Hematopoietic multipotent progenitor cell treated with erythropoietin and hydrocortisone succinate and interleukin-3 and kit ligand, for 6 days (in vitro differentiated cells): ENCODE data around the gene ZC3H6.
"Not testable (repeated sequence)": the region's sequence is repeated elsewhere in the genome, so short reads cannot be mapped to it uniquely, and the experiment has no call there.

Experiments
- DNase-seq: peaks from one replicate; pipeline ENCODE4 v3.0.0-alpha.2; 2015

ZC3H6 gene

DNA sequence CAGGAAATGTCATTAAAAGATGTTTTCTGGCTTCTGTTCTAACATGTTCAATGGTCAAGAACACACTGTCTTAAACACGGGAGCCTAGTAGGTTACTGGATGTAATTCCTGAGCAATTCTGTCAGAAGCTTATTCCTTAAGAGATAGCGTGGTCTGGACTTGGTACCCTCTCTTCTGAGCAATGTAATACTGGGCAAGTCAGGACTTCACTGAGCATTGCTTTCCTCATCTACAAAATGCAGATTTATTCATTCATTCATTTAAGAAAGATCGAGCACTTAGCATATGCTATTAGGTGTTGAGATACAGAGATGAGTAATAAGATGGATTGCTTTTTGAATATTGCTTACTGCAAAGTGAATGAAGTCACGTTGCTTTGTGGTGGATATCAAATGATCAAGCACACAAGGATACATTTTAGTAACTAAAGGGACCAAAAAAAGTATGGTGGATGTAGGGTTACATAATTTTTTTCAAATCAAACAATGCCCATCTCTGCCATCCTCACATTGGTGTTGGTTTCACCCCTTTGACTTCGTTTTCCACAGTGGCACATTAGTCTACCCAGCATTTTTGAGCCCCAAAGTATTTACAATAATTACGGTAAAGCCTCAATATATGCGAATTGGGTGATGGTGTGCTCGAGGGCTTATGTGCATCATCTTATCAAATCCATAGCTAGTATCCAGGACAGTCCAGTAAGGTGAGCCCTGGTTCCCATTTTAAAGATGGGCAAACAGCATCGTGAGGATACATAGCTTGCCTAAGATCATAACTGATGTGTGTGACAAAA, 65.3 kb downstream of the ZC3H6 start:
- DNase-seq: no peak

DNA sequence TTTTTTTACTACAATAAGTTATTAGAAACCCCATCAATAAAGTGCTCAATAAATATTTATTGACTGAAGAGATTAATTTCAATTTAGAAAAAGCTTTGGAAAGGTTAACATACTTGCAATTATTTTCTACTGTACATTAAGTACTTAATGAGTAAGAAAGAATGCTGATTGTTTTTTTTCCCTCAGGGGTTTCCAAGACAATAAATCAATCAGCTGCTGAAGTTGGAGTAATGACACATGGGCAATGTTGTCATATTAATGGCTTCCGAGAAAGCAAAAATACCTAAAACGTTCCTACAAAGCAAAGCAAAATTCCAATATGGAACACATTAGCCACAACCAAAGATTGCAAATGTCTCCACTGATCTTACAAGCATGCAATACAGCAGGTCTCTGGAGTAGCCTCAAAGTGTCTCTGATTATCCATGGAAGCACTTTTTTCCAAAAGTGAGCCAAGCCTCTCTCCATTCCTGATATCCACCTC, 66.7 kb downstream of the ZC3H6 start:
- DNase-seq: no peak

DNA sequence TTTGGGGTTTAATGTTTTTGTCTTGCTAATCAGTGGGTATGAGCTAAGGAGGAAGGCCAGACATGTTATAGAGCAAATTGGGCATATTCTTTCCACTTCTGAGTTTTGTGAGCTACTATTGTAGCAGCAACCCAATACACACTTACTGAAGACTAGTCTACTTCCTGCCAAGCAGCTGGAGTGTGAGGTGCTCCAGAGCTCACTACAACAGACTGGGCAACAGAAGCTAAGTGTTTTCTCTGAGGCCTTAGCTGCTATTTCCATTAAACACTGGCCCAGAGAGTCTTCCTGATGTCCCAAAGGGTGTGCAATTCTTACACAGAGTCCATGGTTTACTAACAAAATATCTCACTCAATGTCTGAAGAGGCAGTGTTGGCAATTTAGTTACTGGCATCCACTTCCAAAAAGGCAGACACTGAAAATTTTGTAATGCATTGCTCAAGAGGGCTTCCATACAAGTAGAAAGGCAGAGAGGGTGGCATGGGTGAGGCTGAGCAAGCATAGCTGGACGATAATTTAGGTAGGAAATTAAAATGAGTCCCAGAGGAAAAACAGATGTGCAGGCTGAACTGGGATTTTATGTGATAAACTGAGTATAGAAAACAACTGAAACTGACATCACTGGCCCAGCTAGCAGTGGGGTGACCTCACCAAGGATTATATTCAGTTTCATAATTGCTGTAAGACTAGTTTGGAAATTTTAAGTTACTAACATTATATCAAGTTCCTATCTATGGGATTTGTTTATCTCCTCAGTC, 68.6 kb downstream of the ZC3H6 start:
- no peak for DNase-seq

DNA sequence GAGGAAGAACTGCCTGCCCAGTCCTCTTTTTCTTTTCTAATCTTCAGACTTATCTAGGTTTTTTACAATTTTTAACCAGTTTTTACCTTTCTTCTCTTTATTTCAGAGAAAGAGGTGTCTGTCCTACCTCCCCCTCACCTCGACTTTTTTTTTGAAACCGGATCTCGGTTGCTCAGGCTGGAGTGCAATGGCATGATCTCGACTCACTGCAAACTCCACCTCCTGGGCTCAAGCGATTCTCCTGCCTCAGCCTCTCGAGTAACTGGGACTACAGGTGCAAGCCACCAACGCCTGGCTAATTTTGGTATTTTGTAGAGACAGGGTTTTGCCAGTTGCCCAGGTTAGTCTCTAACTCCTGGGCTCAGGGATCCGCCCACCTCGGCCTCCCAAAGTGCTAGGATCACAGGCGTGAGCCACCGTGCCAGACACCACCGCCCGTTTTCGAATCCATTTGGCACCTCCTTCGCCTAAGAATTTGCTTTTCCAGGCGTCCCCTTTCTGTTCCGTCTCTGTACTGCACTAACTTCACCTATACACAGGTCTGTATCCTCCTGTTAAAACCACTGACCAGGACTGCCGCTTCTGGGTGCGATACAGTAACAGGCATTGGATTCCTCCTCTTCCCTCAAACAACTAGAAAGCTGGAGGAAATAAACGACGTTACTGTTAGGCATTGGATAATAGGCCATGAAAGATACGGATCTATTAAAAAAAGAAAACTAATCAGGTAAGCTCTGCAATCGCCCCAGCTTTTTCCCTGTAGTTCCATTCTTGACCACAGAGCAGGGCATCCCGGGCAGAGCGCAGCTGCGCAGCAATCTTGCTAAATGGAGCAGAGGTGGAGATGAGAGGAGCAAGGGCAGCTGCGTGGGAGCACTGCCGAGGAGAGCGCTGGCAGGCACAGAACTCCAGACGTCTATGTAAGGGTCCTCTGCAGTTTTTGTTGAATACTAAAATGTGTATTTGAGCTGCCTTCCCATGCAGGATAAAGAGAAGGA, 69.9 kb downstream of the ZC3H6 start:
- DNase-seq: no peak

DNA sequence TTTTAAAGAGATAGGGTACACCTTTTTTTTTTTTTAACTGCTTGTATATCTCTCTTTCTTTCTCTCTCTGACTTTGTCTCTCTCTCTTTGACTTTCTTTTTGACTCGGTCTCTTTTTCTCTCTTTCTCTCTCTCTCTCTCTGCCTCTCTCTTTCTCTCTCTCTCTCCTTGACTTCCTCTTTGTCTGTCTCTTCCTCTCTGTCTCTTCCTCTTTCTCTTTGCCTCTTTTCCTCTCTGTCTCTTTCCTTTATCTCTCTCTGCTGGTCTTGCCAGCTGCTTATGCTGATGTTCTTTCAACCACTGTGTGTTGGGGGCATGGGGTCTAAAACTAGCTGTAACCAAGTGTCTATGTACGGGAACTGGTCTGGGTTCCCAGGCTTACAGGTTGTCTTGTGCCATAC, 76.9 kb downstream of the ZC3H6 start:
- not testable (repeated sequence) for DNase-seq

DNA sequence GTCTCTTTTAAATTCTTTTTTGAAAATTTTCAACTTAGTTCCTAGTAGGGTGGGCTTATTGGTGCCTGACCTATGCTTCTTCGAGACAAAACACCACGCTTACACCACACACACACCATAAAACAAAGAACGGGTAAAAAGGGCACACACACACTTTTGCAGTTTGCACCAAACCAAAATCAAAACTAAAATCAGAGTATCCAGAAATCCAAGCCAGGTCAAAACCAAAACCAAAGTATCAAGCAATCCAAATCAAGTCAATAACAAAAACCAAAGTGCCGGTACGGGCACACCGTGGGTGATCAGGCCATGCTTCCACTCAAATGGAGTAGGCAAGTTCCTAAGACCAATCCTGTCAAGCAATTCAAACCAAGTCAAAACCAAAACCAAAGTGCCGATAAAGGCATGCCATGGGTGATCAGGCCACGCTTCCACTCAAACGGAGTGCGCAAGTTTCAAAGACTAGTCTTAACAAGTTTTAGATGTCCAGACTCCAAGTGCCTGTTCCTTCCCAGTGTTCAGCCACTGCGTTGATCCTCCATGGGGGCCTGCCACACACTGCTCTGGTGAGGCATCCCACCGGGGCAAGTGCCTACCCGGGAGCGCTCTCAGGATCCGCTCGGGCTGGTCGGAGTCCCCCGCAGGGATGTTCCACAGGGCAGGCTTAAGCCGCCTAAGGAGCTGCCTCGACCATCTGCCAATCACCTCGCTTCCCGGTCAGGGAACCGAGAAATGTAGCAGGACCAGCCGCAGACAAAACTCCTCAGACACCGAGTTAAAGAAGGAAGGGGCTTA, 77.6 kb downstream of the ZC3H6 start:
- not testable (repeated sequence) for DNase-seq

DNA sequence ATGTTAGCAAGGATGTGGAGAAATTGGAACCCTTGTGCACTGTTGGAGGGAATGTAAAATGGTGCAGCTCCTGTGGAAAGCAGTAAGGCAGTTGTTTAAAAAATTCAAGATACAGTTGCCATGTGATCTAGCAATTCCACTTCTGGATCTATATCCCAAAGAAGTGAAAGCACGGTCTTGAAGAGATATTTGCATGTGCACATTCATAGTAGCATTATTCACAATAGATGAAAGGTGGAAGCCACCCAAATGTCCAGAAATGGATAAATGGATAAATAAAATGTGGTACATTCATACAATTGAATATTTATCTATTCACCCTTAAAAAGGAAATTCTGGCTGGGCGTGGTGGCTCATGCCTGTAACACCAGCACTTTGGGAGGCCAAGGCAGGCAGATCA, 78.9 kb downstream of the ZC3H6 start:
- DNase-seq: not testable (repeated sequence)

DNA sequence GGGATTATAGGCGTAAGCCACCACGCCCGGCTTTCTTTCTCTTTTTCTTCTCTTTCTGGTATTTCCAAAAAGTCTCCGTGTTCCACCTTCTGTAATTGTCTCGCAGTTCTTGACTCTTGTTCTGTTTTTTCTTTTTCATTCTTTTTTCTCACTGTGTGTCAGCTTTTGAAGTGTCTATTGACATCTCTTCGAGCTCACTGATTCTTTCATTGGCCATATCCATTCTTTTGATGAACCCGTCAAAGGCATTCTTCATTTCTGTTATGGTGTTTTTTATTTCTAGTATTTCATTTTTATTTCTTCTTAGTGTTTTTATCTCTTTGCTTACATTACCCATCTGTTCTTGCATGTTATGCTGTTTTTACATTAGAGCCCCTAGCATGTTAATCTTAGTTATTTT, 84.7 kb downstream of the ZC3H6 start:
- DNase-seq: not testable (repeated sequence)
